Bladder microvascular endothelial cell (primary cell): ENCODE measurements around the gene TAF11L4. TPM values are rescaled to one million over a fixed set of nuclear protein-coding genes. Genes with fewer than 3 reads are reported as not detected.

ENCODE experiments used
- total RNA-seq: library from RNA; depleted of rRNA; stranded (reverse); fragments of >200 nt; gene quantifications from 2 replicates; pipeline ENCODE4 v1.2.3, GENCODE V29; 2014

The TAF11L4 gene
- total RNA-seq: not detected in 2 replicates

DNA sequence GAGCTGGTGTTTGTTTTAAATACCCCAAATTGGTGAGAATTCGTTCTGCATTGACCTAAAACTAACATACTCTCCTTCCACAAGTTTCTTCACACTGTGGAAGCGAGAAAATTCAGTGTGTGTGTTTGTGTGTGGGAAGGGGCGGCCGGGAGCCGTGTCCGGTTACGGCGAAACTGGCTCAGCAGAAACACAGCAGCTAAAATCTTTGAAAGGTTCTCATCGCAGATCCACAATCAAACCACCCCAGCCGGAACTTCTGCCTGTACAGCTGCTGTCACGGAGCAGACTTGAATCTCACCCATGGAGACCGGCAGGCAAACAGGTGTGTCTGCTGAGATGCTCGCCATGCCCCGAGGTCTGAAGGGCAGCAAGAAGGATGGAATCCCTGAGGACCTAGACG, at the start of gene TAF11L4:
TSS of gene TAF11L4 (plus strand) at position 301 of the 400 bp plus-strand sequence.

DNA sequence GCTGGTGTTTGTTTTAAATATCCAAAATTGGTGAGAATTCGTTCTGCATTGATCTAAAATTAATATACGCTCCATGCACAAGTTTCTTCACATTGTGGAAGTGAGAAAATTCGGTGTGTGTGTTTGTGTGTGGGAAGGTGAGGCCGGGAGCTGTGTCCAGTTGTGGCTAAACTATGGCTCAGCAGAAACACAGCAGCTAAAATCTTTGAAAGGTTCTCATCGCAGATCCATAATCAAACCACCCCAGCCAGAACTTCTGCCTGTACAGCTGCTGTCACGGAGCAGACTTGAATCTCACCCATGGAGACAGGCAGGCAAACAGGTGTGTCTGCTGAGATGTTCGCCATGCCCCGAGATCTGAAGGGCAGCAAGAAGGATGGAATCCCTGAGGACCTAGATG, 23.7 kb upstream of the TAF11L4 start, which contains the start of gene TAF11L2:
TSS of gene TAF11L2 (plus strand) at position 301 of the 400 bp plus-strand sequence.

GRCh38 chr5:17518067-17518466, 3.5 kb upstream of the TAF11L4 start, which contains the start of gene TAF11L3:
Gene TAF11L3, plus strand, starts transcription at chr5:17518367.

DNA sequence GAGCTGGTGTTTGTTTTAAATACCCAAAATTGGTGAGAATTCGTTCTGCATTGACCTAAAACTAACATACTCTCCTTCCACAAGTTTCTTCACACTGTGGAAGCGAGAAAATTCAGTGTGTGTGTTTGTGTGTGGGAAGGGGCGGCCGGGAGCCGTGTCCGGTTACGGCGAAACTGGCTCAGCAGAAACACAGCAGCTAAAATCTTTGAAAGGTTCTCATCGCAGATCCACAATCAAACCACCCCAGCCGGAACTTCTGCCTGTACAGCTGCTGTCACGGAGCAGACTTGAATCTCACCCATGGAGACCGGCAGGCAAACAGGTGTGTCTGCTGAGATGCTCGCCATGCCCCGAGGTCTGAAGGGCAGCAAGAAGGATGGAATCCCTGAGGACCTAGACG, 3.3 kb downstream of the TAF11L4 start, which contains the start of gene TAF11L5:
TSS of gene TAF11L5 (plus strand) at position 301 of the 400 bp plus-strand sequence.

GRCh38 chr5:17528369-17528768, 6.8 kb downstream of the TAF11L4 start, which contains the start of gene TAF11L6:
Gene TAF11L6, plus strand, starts transcription at chr5:17528669.

Other genes starting within 250 kb of the TAF11L4 start
- not detected in 2 replicates for gene TAF11L2, start 23.6 kb upstream of the TAF11L4 start, total RNA-seq
- gene TAF11L3, start 3.4 kb upstream of the TAF11L4 start, total RNA-seq: not detected in 2 replicates
- gene TAF11L5, start 3.4 kb downstream of the TAF11L4 start, total RNA-seq: not detected in 2 replicates
- not detected in 2 replicates for gene TAF11L6, start 6.9 kb downstream of the TAF11L4 start, total RNA-seq
- gene TAF11L7, start 64.0 kb downstream of the TAF11L4 start, total RNA-seq: not detected in 2 replicates
- not detected in 2 replicates for gene TAF11L8, start 69.2 kb downstream of the TAF11L4 start, total RNA-seq
- not detected in 2 replicates for gene TAF11L9, start 72.6 kb downstream of the TAF11L4 start, total RNA-seq
- not detected in 2 replicates for gene TAF11L10, start 76.0 kb downstream of the TAF11L4 start, total RNA-seq
- gene TAF11L11, start 82.4 kb downstream of the TAF11L4 start, total RNA-seq: not detected in 2 replicates
- gene TAF11L12, start 88.6 kb downstream of the TAF11L4 start, total RNA-seq: not detected in 2 replicates
- gene TAF11L13, start 110.3 kb downstream of the TAF11L4 start, total RNA-seq: not detected in 2 replicates
- not detected in 2 replicates for gene TAF11L14, start 112.7 kb downstream of the TAF11L4 start, total RNA-seq